ENCODE results near the gene REPS2. TPM values are rescaled to one million over a fixed set of nuclear protein-coding genes. Genes with fewer than 3 reads are reported as not detected.

The REPS2 gene
- total and polyA plus RNA-seq, 7 experiments from 2014 or later, result 0.21 to 6.2 (median 1.9) TPM; not detected in 2

- intact Hi-C loops (cut with micrococcal nuclease), result no loop called here
- Mint-ChIP-seq H3K9me3 (peaks cover 0 to 2% (median 0%) of the 10 kb centered on the region in 11 donors), H3K36me3 (no peaks in the 10 kb centered on the region), H3K4me3 (no peak overlapping the region), H3K27me3 (peaks cover 0 to 4% (median 0%) of the 10 kb centered on the region in 5 donors), H3K27ac (no peak overlapping the region), H3K4me1 (peaks cover 1 to 9% (median 6%) of the 10 kb centered on the region in 7 donors)
- no peaks in the 10 kb centered on the region for H3K9me3 ChIP-seq (ENCODE audit: control insufficient read depth in 2 of 3, low read length in 3 of 3)
- DNase-seq, result no peak
- no peak overlapping the region for H3K4me3 ChIP-seq (ENCODE audit: low read length)
- CTCF ChIA-PET, result no interaction called here
- ATAC-seq, result no peak
- no peaks in the 10 kb centered on the region for H3K36me3 ChIP-seq (ENCODE audit: control insufficient read depth in 2 of 3, insufficient read depth in 3 of 3, low read length in 3 of 3)
- no peaks in the 10 kb centered on the region for H3K27me3 ChIP-seq (ENCODE audit: control insufficient read depth in 2 of 2, insufficient read depth in 2 of 2, low read length in 2 of 2)
- POLR2A ChIA-PET, result no interaction called here
- H3K27ac ChIP-seq (ENCODE audit: low read depth, low read length), result no peak overlapping the region
- H3K4me1 ChIP-seq (ENCODE audit: control insufficient read depth in 2 of 2, insufficient read depth in 2 of 2, low read length in 2 of 2), result no peaks in the 10 kb centered on the region
Observed at GRCh38 chrX:17007134-17007768, 60.8 kb downstream of the REPS2 start.

GRCh38 chrX:17009856-17010625 is 63.6 kb downstream of the REPS2 start:
- no peaks in the 10 kb centered on the region for H3K9me3 ChIP-seq (ENCODE audit: control insufficient read depth in 2 of 3, low read length in 3 of 3)
- no peak for DNase-seq
- ChIA-PET POLR2A (no interaction called here), CTCF (interaction anchor here (0.6 to 0.7 kb wide), 2 partner anchors 70 to 1553 kb away, joined by 3 to 4 read pairs; no protein-coding TSS in a partner anchor)
- intact Hi-C loops (cut with micrococcal nuclease), result no loop called here
- H3K4me3 Mint-ChIP-seq, result no peak overlapping the region
- no peak overlapping the region for H3K27ac Mint-ChIP-seq
- no peak overlapping the region for H3K27ac ChIP-seq (ENCODE audit: low read depth, low read length)
- no peaks in the 10 kb centered on the region for H3K27me3 ChIP-seq (ENCODE audit: control insufficient read depth in 2 of 2, insufficient read depth in 2 of 2, low read length in 2 of 2)
- H3K36me3 Mint-ChIP-seq, result no peaks in the 10 kb centered on the region
- peaks cover 0 to 1% (median 0%) of the 10 kb centered on the region in 7 donors for H3K4me1 Mint-ChIP-seq
- H3K4me1 ChIP-seq (ENCODE audit: control insufficient read depth in 2 of 2, insufficient read depth in 2 of 2, low read length in 2 of 2), result no peaks in the 10 kb centered on the region
- no peaks in the 10 kb centered on the region for H3K36me3 ChIP-seq (ENCODE audit: control insufficient read depth in 2 of 3, insufficient read depth in 3 of 3, low read length in 3 of 3)
- no peak overlapping the region for H3K4me3 ChIP-seq (ENCODE audit: low read length)
- H3K9me3 Mint-ChIP-seq, result peaks cover 0 to 2% (median 0%) of the 10 kb centered on the region in 11 donors
- H3K27me3 Mint-ChIP-seq, result no peaks in the 10 kb centered on the region
- no peak for ATAC-seq

- Histone ChIP-seq H3K4me1 (ENCODE audit: control insufficient read depth in 2 of 2, insufficient read depth in 2 of 2, low read length in 2 of 2) (no peaks in the 10 kb centered on the region), H3K9me3 (ENCODE audit: control insufficient read depth in 2 of 3, low read length in 3 of 3) (no peaks in the 10 kb centered on the region), H3K27me3 (ENCODE audit: control insufficient read depth in 2 of 2, insufficient read depth in 2 of 2, low read length in 2 of 2) (no peaks in the 10 kb centered on the region), H3K27ac (ENCODE audit: low read depth, low read length) (no peak overlapping the region), H3K4me3 (ENCODE audit: low read length) (no peak overlapping the region), H3K36me3 (ENCODE audit: control insufficient read depth in 2 of 3, insufficient read depth in 3 of 3, low read length in 3 of 3) (no peaks in the 10 kb centered on the region)
- intact Hi-C loops (cut with micrococcal nuclease), result no loop called here
- no peak overlapping the region for H3K27ac Mint-ChIP-seq
- ChIA-PET POLR2A (no interaction called here), CTCF (no interaction called here)
- H3K27me3 Mint-ChIP-seq, result no peaks in the 10 kb centered on the region
- no peak for ATAC-seq
- peaks cover 0 to 3% (median 0%) of the 10 kb centered on the region in 11 donors for H3K9me3 Mint-ChIP-seq
- H3K4me1 Mint-ChIP-seq, result no peaks in the 10 kb centered on the region
- DNase-seq, result no peak
- no peaks in the 10 kb centered on the region for H3K36me3 Mint-ChIP-seq
- no peak overlapping the region for H3K4me3 Mint-ChIP-seq
Observed at GRCh38 chrX:17012465-17012864, 66.0 kb downstream of the REPS2 start.

GRCh38 chrX:17014216-17014615 is 67.8 kb downstream of the REPS2 start:
- no peak overlapping the region for H3K4me3 Mint-ChIP-seq
- H3K36me3 ChIP-seq (ENCODE audit: control insufficient read depth in 2 of 3, insufficient read depth in 3 of 3, low read length in 3 of 3), result no peaks in the 10 kb centered on the region
- no peak overlapping the region for H3K4me3 ChIP-seq (ENCODE audit: low read length)
- CTCF ChIA-PET, result no interaction called here
- H3K27me3 Mint-ChIP-seq, result no peaks in the 10 kb centered on the region
- no peak overlapping the region for H3K27ac ChIP-seq (ENCODE audit: low read depth, low read length)
- H3K27ac Mint-ChIP-seq, result no peak overlapping the region
- no peaks in the 10 kb centered on the region for H3K27me3 ChIP-seq (ENCODE audit: control insufficient read depth in 2 of 2, insufficient read depth in 2 of 2, low read length in 2 of 2)
- H3K4me1 ChIP-seq (ENCODE audit: control insufficient read depth in 2 of 2, insufficient read depth in 2 of 2, low read length in 2 of 2), result no peaks in the 10 kb centered on the region
- POLR2A ChIA-PET, result interaction anchor here (0.8 kb wide), 1 partner anchor 37 kb away, joined by 3 read pairs; no protein-coding TSS in a partner anchor
- intact Hi-C loops (cut with micrococcal nuclease), result no loop called here
- H3K36me3 Mint-ChIP-seq, result no peaks in the 10 kb centered on the region
- no peaks in the 10 kb centered on the region for H3K9me3 ChIP-seq (ENCODE audit: control insufficient read depth in 2 of 3, low read length in 3 of 3)
- DNase-seq, result no peak
- ATAC-seq, result no peak
- H3K4me1 Mint-ChIP-seq, result no peaks in the 10 kb centered on the region
- H3K9me3 Mint-ChIP-seq, result peaks cover 0 to 3% (median 0%) of the 10 kb centered on the region in 11 donors

GRCh38 chrX:17017134-17017533 is 70.7 kb downstream of the REPS2 start:
- Mint-ChIP-seq H3K9me3 (peaks cover 0 to 1% (median 0%) of the 10 kb centered on the region in 11 donors), H3K27ac (no peak overlapping the region), H3K4me3 (no peak overlapping the region), H3K36me3 (no peaks in the 10 kb centered on the region), H3K4me1 (no peaks in the 10 kb centered on the region), H3K27me3 (no peaks in the 10 kb centered on the region)
- H3K4me1 ChIP-seq (ENCODE audit: control insufficient read depth in 2 of 2, insufficient read depth in 2 of 2, low read length in 2 of 2), result no peaks in the 10 kb centered on the region
- no peaks in the 10 kb centered on the region for H3K36me3 ChIP-seq (ENCODE audit: control insufficient read depth in 2 of 3, insufficient read depth in 3 of 3, low read length in 3 of 3)
- no peaks in the 10 kb centered on the region for H3K9me3 ChIP-seq (ENCODE audit: control insufficient read depth in 2 of 3, low read length in 3 of 3)
- H3K27ac ChIP-seq (ENCODE audit: low read depth, low read length), result no peak overlapping the region
- DNase-seq, result no peak
- intact Hi-C loops (cut with micrococcal nuclease), result no loop called here
- ChIA-PET CTCF (no interaction called here), POLR2A (interaction anchor here (0.8 kb wide), 1 partner anchor 23 kb away, joined by 3 read pairs; no protein-coding TSS in a partner anchor)
- H3K27me3 ChIP-seq (ENCODE audit: control insufficient read depth in 2 of 2, insufficient read depth in 2 of 2, low read length in 2 of 2), result no peaks in the 10 kb centered on the region
- ATAC-seq, result no peak
- no peak overlapping the region for H3K4me3 ChIP-seq (ENCODE audit: low read length)

GRCh38 chrX:17020356-17020755 is 73.9 kb downstream of the REPS2 start:
- H3K9me3 ChIP-seq (ENCODE audit: control insufficient read depth in 2 of 3, low read length in 3 of 3), result no peaks in the 10 kb centered on the region
- Mint-ChIP-seq H3K27me3 (no peaks in the 10 kb centered on the region), H3K27ac (no peak overlapping the region), H3K4me3 (no peak overlapping the region), H3K9me3 (peaks cover 0 to 1% (median 0%) of the 10 kb centered on the region in 11 donors), H3K36me3 (no peaks in the 10 kb centered on the region), H3K4me1 (peaks cover 0 to 4% (median 0%) of the 10 kb centered on the region in 7 donors)
- intact Hi-C loops (cut with micrococcal nuclease), result no loop called here
- no peaks in the 10 kb centered on the region for H3K27me3 ChIP-seq (ENCODE audit: control insufficient read depth in 2 of 2, insufficient read depth in 2 of 2, low read length in 2 of 2)
- ChIA-PET CTCF (no interaction called here), POLR2A (no interaction called here)
- H3K36me3 ChIP-seq (ENCODE audit: control insufficient read depth in 2 of 3, insufficient read depth in 3 of 3, low read length in 3 of 3), result no peaks in the 10 kb centered on the region
- H3K4me3 ChIP-seq (ENCODE audit: low read length), result no peak overlapping the region
- ATAC-seq (no peak), DNase-seq (no peak)
- H3K27ac ChIP-seq (ENCODE audit: low read depth, low read length), result no peak overlapping the region
- no peaks in the 10 kb centered on the region for H3K4me1 ChIP-seq (ENCODE audit: control insufficient read depth in 2 of 2, insufficient read depth in 2 of 2, low read length in 2 of 2)
